GM21367 (cell line): ENCODE results near the gene WAS.

ENCODE experiments used
- ATAC-seq: cut with Tn5 transposase; IDR thresholded peaks from one replicate; pipeline ENCODE4 v1.9.1; 2021; ENCODE audit not compliant: unreplicated experiment

Gene WAS

DNA sequence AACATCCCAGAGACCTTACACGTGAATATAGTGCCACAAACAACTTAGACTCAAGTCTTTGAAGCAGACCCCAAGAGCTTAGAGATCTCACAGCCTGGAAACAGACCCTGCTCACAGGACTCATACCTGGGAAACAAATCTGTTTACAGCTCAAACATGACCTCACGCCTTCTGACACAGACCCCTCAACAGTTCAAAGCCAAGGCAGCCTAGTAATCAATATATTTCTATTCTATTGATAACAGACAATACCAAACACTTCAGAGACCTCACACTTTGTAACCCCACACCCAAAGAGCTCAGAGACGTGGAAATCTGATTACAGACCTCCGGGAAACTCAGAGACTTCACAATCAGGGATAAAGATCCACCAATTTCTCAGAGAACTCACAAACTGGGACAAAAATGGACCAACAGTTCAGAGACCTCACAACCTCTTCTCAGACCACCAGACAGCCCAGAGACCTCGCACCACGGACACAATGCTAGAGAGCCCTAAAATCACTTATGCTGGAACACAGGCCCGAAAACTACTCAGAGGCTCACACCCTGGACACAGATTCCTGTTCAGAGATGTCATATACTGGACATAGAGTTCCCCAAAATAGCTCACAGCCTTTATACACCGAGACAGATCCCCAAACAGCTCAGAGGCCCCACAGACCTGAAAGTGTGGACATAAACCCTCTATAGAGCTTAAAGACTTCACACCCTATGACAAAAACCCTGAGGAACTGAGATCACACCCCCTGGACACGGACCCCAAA lies 27.7 kb downstream of the WAS start:
- no peak for ATAC-seq

GRCh38 chrX:48711929-48712505 lies 28.4 kb downstream of the WAS start:
- ATAC-seq: no peak

DNA sequence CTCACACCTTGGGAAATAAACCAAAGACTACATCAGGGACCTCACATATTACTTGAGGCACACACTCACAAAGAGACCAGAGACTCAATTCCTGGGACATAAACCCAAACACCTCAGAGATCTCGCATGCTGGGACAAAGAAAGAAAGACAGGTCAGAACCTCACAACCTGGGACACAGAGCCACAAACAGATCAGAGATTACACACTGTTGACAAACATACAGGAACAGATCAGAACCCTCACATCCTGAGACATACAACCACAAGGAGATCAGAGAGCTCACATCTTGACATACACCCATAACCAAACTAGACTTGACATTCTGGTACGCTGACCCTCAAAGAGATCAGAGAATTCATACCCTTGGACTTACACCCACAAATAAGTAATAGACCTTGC lies 30.2 kb downstream of the WAS start:
- no peak for ATAC-seq

DNA sequence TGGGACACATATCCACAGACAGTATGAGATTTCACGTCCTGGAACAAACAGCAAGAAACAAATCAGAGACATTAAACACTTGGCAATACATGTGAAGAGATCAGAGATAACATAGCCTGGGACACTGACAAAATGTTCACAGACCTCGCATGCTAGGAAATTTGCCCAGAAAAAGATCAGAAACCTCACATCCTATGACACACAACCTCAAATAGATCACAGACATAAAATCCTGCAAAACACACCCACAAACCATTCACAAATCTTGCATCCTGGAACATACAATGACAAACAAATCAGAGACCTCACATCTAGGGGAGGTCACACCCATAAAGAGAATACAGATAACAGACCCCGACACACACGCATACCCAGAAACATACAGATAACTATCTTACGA lies 31.0 kb downstream of the WAS start:
- ATAC-seq: no peak

DNA sequence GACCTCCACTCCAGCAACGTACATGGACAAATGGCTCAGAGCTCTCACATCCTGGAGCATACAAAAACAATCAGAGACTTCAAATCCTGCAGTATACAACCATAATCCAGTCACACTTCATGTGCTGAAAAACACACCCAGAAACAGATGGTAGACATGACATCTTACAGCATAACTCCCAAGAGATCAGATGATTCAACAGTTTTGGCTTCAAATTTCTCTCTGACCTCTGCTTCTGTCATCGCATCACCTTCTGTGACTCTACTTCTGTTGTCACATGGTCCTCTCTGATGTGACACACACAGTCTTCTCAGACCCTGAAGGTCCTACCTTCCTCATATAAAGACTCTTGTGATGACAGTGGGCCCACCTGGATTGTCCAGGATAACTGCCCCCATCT lies 31.5 kb downstream of the WAS start:
- ATAC-seq: no peak

- no peak for ATAC-seq
These were observed 32.4 kb downstream of the WAS start for GRCh38 chrX:48715876-48716502.

DNA sequence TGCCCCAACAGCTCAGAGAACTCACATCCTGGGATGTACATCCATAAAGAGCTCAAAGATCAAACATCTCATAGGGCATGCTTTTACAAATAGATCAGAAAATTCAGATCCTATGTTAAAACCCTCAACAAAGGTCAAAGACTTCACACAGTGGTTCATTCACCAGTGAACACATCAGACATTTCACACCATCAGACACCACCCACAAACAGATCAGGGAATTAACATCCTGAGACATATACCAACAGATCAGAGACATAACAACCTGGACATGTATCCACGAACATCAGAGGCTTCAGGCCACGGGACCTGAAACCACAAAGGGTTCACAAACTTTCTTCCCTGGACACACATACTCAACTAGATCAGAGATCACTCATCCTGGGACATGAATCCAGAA lies 36.4 kb downstream of the WAS start:
- ATAC-seq: no peak

DNA sequence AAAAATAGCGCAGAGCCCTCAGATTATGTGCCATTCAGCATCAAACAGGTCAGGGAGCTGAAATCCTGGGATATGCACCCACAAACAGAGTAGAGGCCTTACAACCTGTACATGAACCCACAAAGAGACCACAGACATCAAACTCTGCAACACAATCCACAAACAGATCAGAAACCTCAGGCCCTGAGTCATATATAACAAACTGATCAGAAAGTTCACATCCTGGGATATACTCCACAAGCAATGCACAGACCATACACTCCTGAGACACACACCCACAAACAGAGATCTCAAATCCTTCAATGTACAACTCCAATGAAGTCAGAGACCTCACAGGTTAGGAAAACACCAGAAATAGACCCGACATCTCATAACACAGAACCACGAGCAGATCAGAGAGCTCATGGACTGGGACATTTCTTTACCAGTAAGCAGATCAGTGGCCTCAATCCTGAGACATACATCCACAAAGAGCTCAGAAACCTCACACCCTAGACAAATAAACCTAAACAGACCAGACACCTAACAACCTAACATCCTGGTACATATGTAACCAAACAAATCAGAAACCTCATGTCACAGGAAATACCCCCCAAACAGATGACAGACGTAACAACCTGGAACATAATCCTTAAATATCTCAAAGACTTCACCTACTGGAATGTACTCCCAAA lies 37.1 kb downstream of the WAS start:
- ATAC-seq: no peak

DNA sequence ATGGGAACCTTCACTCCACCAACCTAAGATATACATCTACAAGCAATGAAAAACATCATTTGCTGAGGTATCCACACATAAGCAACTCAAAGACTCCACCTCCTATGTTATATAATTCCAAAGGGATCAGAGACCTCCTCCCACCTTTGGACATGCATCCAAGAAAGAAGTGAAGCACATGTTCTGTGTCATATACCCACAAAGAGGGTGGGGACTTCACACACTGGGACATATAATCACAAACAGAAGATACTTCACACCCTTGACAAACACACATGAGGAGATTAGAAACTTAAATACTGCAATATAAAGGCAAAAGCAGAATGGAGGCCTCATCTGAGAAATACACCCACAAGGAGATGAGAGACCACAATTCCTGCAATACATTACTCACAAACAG lies 38.3 kb downstream of the WAS start:
- ATAC-seq: no peak

DNA sequence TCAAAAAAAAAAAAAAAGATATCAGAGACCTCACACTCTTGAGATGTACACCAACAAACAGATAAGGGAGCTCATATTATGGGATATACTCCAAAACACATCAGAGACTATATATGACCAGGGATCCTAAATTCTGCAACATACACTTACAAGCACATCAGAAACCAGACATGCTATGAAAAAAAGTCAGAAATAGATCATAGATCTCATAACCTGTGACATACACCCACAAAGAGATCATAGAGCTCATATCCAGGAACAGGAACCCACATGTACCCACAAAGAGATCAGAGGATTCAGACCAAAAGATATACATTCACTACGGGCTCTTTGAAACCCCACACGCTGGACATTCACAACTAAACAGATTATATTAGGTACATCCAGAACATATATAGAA lies 43.0 kb downstream of the WAS start:
- ATAC-seq: no peak

- ATAC-seq: no peak
These were observed 45.1 kb downstream of the WAS start for GRCh38 chrX:48728653-48729052.

DNA sequence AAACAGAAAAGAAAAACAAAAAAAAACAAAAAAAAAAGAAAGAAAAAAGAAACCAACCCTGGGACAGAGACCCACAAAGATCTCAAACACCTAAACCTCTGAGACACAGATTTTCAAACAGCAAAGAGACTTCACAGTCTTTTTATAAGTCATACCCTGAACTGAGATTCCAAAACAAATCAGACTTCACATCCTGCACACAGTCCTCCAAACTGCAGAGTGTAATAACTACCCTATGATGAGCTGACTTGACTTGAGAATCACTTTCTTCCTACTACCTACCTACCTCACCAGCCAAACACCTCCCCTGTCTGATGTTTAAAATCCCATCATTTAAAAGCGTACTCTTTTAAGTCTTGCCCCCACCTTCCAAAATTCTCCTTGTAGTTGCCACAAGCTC lies 52.7 kb downstream of the WAS start:
- no peak for ATAC-seq

DNA sequence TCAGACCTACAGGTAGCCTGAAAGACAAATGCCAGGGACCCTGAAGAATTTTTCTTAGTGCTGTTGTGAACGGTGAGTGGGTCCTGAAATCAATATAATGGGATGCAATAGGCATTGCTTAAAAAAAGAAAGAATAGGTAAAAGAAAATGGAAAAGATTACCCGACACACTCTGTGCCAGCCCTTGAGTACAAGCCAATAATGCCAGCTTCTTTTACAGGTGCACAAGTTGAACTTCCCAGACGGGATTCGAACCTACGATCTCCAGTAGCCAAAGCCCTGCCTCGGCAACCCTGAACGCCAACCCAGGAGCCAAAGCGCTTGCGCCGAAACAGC lies 53.2 kb downstream of the WAS start:
- no peak for ATAC-seq

DNA sequence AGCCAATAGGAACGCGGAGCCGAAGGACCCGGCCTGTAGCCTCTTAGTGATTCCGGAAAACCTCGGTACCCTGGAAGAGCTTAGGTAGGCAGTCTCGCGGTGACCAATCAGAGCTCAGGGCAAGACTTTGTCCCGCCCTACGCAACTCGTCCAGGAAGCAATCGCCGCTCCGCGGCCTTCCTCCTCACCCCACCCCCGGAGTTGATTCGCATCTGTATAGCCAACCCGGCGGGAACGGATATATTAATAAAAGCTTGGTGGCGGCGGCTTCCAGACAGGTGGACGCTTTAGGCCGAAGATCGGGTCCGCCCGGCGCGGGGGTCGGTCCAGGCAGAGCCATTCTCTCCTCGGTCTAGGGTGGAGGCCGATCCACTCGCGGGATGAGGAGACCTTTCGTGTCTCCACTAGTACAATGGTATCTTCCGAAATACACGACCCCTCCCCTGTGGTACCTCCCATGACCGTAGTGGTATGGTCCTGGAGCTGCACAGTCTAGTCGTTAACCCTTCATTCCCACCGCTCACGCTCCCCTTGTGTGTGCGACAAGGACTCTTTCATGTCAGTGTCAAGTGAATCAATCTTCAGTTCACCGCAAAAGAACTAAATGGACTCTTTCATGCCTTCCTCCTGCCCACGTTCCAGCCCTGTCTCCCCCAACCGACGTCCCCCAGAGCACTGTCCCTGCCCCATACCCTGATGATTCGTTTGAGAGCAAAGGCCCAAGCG lies 53.8 kb downstream of the WAS start:
- peak; percentile 94 for ATAC-seq

GRCh38 chrX:48737940-48738339 lies 54.3 kb downstream of the WAS start:
- no peak for ATAC-seq
